NCI-H2227 (cell line): ENCODE measurements around the gene PIK3AP1.
"Not testable (repeated sequence)": the region's sequence is repeated elsewhere in the genome, so short reads cannot be mapped to it uniquely, and the experiment has no call there.

Source experiments
- DNase-seq: peaks from one replicate; lab custom pipeline; 2025; ENCODE audit not compliant: unreplicated experiment; lab: John Stamatoyannopoulos, UW

PIK3AP1 gene

GRCh38 chr10:96737307-96737902 lies 17.1 kb upstream of the PIK3AP1 start:
- DNase-seq = not testable (repeated sequence)

GRCh38 chr10:96724621-96725020 lies 4.3 kb upstream of the PIK3AP1 start:
- DNase-seq = no peak

GRCh38 chr10:96721207-96721572 lies 876 bp upstream of the PIK3AP1 start:
- DNase-seq = no peak

GRCh38 chr10:96719850-96720421 lies 378 bp downstream of the PIK3AP1 start:
- peak; percentile 41 for DNase-seq

GRCh38 chr10:96719200-96719599 lies 1.1 kb downstream of the PIK3AP1 start:
- DNase-seq = peak; percentile 26

- no peak for DNase-seq
Measured at GRCh38 chr10:96718304-96718990, 1.9 kb downstream of the PIK3AP1 start.

- DNase-seq = no peak
Measured at GRCh38 chr10:96716390-96716789, 3.9 kb downstream of the PIK3AP1 start.

- no peak for DNase-seq
Measured at GRCh38 chr10:96714746-96715255, 5.5 kb downstream of the PIK3AP1 start.

GRCh38 chr10:96714031-96714590 lies 6.2 kb downstream of the PIK3AP1 start:
- no peak for DNase-seq

- DNase-seq = no peak
Measured at GRCh38 chr10:96712662-96713271, 7.5 kb downstream of the PIK3AP1 start.

GRCh38 chr10:96711048-96711728 lies 9.1 kb downstream of the PIK3AP1 start:
- no peak for DNase-seq

GRCh38 chr10:96709525-96709924 lies 10.8 kb downstream of the PIK3AP1 start:
- DNase-seq = no peak

- DNase-seq = no peak
Measured at GRCh38 chr10:96708996-96709395, 11.3 kb downstream of the PIK3AP1 start.

GRCh38 chr10:96708456-96708855 lies 11.9 kb downstream of the PIK3AP1 start:
- DNase-seq = no peak

GRCh38 chr10:96706331-96706853 lies 13.9 kb downstream of the PIK3AP1 start:
- no peak for DNase-seq

GRCh38 chr10:96705134-96705533 lies 15.2 kb downstream of the PIK3AP1 start:
- DNase-seq = no peak

- no peak for DNase-seq
Measured at GRCh38 chr10:96704563-96704962, 15.8 kb downstream of the PIK3AP1 start.

- no peak for DNase-seq
Measured at GRCh38 chr10:96703358-96703757, 17.0 kb downstream of the PIK3AP1 start.

- no peak for DNase-seq
Measured at GRCh38 chr10:96701265-96701664, 19.0 kb downstream of the PIK3AP1 start.

GRCh38 chr10:96700374-96701099 lies 19.8 kb downstream of the PIK3AP1 start:
- no peak for DNase-seq
